Measurements from ENCODE around the gene TTLL12.

TTLL12 gene

DNA sequence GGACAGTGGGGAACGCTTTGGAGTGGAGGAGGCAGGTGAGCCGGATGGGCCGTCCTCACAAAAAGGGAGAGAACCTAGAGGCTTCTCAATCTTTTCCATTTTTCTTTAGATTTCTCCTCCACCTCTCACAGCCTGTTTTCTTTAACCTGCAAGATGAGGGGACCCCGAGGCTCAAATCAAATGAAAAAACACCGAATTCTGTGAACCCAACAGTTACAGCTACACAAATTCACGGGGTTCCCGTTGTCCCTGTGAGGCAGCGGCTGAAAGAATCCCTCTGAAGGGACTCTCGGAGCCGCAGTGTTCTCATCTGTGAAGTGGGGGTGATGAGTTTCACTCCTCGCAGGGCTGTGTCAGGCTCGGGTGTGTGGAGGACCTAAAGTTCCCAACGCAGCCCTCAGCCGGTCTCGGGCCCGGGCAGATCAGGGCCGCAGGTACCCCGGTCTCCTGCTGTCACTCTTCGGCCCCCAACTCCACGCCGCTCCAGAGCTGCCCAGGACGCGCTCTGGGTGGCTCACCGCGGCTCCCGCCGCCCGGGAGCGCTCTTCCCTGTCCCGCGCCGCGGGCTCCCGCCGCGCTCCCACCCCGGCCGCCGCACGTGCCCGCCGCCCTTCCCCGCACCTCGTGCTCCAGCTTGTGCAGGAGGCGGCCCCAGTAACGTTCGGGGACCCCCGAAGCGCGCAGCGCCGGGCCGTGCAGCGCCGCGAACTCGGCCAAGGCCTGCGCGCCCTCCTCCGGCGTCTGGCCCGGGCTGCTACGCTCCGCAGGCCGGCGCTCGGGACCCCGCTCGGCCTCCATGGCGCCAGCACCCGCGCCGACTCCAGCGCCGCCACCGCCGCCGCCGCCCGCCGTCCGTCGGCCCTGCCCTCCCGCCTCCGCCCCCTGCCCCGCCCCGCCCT, at the start of gene TTLL12:
Gene TTLL12 (minus strand): TSS at position 863 of the 899 bp plus-strand sequence. CDS start 65 bp downstream, at position 798.
- peak; percentile 52 for DNase-seq

- DNase-seq, result no peak
Observed at GRCh38 chr22:43235445-43236409, 48.8 kb upstream of the TTLL12 start.

DNA sequence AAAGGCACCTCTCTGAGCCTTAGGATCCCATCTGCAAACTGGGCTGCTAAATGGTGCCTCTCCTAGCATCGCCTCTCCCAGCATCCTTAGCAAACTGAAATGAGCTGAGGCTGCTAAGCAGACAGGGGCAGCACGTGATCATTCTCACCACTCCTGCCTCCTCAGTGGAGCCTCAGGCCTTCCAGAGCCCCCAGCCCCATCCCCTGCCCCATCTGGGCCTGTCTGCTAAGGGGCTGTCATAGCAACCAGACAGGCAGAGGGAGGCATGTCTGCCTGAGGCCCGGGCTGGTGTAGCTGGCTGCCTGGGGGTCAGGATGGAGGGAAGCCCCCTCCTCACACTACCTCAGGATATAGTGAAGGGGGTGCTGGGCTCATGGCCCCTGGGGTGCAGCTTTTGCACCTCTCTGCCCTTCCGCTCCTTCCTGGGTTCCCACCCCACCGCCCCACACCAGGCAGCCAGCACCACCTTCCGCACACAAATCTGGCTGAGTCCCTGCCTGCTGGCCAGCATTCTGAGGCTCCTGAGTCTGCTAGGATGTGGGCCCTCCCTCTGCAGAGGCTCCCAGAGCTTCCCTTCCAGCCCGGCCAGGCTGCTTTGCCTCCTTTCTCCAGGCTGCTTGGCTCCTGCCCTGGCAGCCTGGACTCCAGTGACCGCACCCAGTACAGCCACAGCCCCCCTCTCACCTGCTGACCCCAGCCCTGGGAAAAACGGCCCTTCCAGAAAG, 47.5 kb upstream of the TTLL12 start:
- no peak for DNase-seq

- no peak for DNase-seq
Observed at GRCh38 chr22:43233529-43233928, 46.6 kb upstream of the TTLL12 start.

GRCh38 chr22:43232445-43232844, 45.5 kb upstream of the TTLL12 start:
- no peak for DNase-seq

- DNase-seq, result no peak
Observed at GRCh38 chr22:43231724-43232034, 44.7 kb upstream of the TTLL12 start.

GRCh38 chr22:43230971-43231723, 44.2 kb upstream of the TTLL12 start:
- peak; percentile 68 for DNase-seq

DNA sequence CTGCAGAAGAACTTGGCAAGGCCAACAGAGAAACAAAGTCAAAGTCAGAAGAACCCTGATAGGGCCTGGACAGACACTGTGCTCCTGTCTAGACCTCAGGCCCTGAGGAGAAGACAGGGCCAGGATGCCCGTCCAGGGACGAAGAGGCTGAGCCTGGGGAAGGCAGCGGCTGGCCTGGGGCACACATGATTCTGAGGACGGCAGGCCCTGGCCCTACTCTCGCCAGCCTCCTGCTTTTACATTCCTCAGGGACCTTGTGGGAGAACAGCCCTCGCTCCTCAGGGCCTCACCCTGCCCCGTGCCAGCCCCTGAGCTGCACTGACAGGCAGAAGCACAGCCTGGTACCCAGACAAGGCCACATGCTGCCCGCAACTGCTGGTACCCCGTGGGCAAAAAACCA, 43.6 kb upstream of the TTLL12 start:
- DNase-seq, result no peak

- no peak for DNase-seq
Observed at GRCh38 chr22:43228863-43229262, 41.9 kb upstream of the TTLL12 start.

GRCh38 chr22:43228330-43228729, 41.4 kb upstream of the TTLL12 start:
- DNase-seq, result no peak

GRCh38 chr22:43227239-43227630, 40.3 kb upstream of the TTLL12 start:
- DNase-seq, result no peak

- no peak for DNase-seq
Observed at GRCh38 chr22:43226377-43227238, 39.7 kb upstream of the TTLL12 start.

DNA sequence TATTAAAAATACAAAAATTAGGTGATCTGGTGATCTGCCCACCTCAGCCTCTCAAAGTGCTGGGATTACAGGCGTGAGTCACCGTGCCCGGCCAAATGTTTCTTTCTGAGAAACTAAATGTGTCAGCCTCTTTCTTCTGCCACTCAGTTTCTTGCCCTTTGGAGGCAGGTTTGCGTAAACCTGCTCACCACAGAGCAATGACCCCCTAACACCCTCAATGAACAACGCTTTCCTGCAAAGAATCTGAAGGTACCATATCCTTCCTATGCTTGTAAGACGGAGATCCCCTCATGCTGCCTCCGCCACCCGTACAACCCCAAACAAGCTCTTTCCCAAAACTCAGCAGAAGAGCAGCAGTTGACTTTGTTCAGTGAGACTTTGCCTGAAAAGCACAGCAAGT, 38.7 kb upstream of the TTLL12 start:
- DNase-seq, result no peak

DNA sequence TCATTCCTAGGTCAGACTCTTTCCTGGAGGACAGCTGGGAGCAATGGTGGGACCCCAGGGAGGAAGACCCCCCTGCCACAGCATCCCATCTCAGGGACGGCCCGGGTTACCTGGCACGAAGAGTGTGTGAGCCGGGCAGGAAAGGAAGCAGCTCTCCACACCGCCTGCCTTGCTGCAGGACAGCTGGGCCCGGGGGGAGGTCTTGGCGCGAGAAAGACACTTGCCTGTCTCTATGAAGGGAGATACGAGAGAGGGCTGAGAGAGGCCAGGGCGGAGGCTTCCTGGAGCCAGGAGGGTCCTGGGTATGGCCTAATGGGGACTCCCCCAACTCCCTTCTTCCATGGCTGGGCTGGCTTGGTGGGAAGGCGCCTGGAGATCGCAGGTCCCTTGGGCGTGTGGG, 36.1 kb upstream of the TTLL12 start:
- DNase-seq, result no peak

DNA sequence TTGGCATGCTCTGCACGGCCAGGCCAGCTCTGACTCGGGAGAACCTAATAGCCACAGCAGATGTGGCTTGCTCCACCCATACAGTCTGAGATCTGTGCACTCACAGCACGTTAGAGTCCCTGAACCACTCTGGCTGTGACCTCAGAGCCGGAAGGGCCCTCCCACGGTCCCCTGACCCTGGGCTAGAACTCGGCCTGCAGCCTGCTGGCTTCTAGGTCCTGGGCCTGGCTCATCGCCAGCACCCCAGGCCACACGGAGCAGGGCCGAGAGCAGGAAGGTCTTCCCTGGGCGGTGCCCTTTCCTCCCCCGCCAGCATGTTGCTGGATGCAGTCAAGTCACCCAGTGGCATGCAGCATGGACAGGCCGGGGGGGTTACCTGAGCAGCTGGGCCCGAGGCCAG, 35.3 kb upstream of the TTLL12 start:
- DNase-seq, result no peak

- DNase-seq, result no peak
Observed at GRCh38 chr22:43220625-43221380, 33.9 kb upstream of the TTLL12 start.

GRCh38 chr22:43218786-43219185, 31.9 kb upstream of the TTLL12 start:
- DNase-seq, result no peak

DNA sequence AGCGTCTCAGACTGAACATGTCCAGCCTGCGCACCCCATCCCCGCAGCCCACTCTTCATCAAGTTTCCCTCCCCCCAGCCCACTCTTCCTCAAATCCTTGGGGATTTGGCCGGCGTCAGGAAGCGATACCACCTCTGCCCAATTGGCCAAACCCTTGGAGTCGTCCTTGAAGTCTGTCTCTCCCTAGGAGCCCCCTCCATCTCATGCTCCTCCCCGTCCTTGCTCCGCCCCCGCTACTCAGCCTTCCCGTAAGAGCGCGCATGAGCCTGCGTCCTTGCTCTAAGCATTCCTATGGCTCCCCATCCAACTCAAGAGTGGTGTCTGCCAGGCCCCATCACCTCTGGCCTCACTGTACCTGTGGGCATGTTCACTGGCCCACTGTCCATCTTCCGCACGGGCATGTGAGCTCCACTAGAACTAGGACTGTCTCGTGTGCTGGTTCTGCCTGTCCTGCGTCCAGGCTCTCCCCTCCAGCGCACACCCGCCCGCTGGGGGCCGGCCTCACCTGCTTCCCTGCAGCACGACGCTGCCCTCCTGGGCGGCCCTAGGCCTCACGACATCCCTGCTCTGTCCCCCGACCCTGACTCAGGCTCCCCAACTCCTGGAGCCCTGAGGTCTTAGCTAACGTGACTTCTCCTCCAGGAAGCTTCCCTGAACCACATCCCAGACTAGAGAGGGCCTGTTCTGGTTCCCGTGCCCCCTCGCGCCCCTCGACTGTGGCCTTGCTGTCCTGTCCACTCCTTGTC, 30.5 kb upstream of the TTLL12 start:
- no peak for DNase-seq

DNA sequence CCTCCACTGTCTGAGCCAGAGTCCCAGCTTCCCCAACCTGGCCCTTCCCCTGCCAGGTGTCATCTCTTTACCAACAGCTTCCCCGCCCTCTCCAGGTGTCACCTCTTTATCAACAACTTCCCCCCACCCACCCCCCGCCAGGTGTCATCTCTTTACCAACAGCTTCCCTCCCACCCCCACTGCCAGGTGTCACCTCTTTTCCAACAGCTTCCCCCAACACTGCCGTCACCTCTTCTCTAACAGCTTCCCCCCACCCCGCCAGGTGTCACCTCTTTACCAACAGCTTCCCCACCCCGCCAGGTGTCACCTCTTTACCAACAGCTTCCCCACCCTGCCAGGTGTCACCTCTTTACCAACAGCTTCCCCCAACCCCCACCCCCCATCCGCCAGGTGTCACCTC, 29.8 kb upstream of the TTLL12 start:
- no peak for DNase-seq

DNA sequence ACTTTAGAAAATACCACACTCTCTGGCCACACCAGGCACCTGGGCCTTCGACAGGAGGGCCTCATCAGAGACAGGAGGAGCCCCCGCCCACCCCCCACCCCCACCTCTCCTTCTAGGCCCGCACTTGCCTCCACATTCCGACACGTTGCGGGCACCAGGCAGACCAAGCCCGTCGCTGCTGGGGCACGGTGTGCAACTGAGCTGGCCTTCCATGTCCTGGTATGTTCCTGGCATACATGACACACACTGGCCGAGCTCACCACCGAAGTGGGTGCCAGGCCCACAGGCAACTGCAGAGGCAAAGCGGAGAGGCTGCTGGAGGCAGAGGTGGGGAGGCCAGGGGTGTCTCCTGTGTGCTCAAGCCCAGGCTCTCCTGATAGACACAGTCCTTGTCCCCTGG, 27.0 kb upstream of the TTLL12 start:
- no peak for DNase-seq
